ENCODE measurements around the gene NCAM1.

NCAM1 gene

DNA sequence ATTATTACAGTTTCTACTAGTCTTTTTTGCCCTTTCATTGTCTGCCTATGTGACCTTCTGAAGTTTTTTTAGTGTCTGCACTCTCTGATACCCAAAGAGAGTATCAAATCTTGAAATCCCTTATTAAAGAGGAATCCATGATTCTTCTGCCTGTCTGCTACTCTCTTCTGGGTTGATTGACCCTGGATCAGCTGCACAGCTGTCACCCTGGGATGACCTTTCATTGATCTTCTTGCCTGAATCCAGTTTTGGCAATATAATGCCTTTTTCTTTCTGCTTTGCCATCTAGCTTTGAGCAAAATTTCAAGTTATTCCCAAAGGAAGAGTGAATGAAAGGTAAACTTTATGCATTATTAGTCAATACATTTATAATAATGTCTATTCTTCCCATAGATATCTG is 32.6 kb downstream of the NCAM1 start:
- Histone ChIP-seq H3K4me3 (ENCODE audit: low read length) (no peak overlapping the region), H3K27me3 (ENCODE audit: control insufficient read depth, insufficient read depth, low read length) (no peaks in the 10 kb centered on the region), H3K27ac (ENCODE audit: low read length) (no peak overlapping the region), H3K9me3 (ENCODE audit: control insufficient read depth, insufficient read depth, low read length) (no peaks in the 10 kb centered on the region), H3K36me3 (ENCODE audit: control insufficient read depth, insufficient read depth, low read length) (no peaks in the 10 kb centered on the region), H3K4me1 (ENCODE audit: control insufficient read depth, insufficient read depth, low read length) (no peaks in the 10 kb centered on the region)
- DNase-seq (ENCODE audit: low read depth, low spot score), result no peak

DNA sequence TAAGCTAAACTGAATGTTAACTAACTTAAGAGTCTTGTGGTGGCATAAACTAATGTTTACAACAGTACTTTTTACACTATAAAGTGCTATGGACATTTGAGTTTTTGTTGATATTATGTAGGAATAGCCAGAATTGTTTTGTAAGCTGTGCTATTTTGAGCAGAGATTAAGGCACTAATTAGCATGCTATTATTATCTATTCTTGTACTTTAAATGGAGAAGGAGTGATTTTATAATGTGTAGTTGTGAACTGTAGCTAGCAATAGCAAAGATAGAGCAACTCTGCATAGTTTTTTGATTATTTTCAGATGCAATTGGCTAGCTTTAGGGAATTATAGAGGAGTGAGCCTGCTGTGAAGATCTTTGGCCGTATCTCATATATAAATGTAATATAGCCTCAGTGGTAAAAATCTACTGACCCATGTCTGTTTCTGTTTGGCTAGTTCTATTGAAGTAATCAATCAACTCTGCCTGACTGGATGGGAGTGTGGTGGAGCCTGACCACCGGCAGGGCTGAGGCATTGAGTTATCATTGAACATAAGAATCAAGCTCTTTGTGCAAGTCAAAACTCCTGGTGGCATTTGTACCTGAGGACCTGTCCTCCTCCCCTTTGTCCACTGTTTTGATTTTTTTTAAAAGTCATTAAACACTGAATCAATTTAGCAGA is 34.3 kb downstream of the NCAM1 start:
- no peaks in the 10 kb centered on the region for H3K4me1 ChIP-seq (ENCODE audit: control insufficient read depth, insufficient read depth, low read length)

DNA sequence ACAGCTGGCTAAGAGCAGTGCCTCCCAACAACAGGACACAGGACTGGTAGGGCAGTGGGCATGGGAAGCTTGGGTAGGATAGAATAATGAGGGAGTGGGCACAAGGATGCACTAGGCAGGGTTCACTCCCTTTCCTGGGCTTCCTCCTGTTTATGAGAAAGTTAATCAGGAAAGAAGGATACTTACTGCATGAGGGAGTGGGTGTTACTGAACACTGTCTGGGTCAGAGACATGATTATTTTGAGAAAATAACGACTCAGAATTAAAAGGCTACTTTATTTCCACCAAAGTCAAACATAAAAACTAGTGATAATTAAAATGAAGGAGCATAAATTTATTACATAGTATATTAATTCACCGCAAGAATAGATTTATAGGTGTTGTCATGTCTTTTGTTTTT is 35.8 kb downstream of the NCAM1 start:
- H3K36me3 ChIP-seq (ENCODE audit: control insufficient read depth, insufficient read depth, low read length), result no peaks in the 10 kb centered on the region
- no peak overlapping the region for H3K27ac ChIP-seq (ENCODE audit: low read length)
- no peak overlapping the region for H3K4me3 ChIP-seq (ENCODE audit: low read length)
- no CpG with 5 or more reads among the region's 2 CpGs for WGBS (ENCODE audit: insufficient coverage, insufficient read length)
- no peak for DNase-seq (ENCODE audit: low read depth, low spot score)
- no peaks in the 10 kb centered on the region for H3K9me3 ChIP-seq (ENCODE audit: control insufficient read depth, insufficient read depth, low read length)
- no peaks in the 10 kb centered on the region for H3K4me1 ChIP-seq (ENCODE audit: control insufficient read depth, insufficient read depth, low read length)
- H3K27me3 ChIP-seq (ENCODE audit: control insufficient read depth, insufficient read depth, low read length), result no peaks in the 10 kb centered on the region

More for the DNA sequence above, 34.3 kb downstream of the NCAM1 start:
- no peaks in the 10 kb centered on the region for H3K9me3 ChIP-seq (ENCODE audit: control insufficient read depth, insufficient read depth, low read length)
- no CpG with 5 or more reads among the region's 2 CpGs for WGBS (ENCODE audit: insufficient coverage, insufficient read length)
- H3K4me3 ChIP-seq (ENCODE audit: low read length), result no peak overlapping the region
- no peaks in the 10 kb centered on the region for H3K36me3 ChIP-seq (ENCODE audit: control insufficient read depth, insufficient read depth, low read length)
- DNase-seq (ENCODE audit: low read depth, low spot score), result no peak
- H3K27ac ChIP-seq (ENCODE audit: low read length), result no peak overlapping the region
- H3K27me3 ChIP-seq (ENCODE audit: control insufficient read depth, insufficient read depth, low read length), result no peaks in the 10 kb centered on the region

DNA sequence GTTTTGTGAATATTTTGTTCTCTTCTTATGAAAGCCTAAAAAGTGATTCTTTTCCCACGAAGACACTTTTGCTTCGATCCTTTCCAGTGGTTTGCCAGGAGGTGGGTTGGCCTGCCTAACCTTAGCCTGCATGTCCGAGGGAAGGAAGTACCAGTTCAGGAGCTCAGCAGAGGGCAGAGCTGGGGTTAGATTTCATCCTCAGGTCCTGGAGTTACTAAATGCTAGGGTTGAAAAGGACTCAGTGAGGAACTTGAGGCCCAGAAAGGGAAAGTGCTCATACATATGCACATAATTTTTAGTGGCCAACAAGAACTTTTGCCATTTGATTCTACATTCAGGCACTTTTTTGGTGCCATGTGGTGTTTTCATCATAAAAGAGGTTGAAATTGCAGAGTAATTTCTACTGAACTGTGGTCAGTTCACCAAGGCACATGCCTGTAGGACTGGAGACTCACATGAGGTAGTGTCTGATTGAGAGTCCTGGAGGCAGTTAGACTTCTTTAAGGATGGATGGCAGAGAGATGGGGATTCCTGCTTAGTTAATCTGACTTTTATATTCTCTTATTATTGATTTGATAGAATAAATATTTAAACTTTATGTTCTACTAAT is 36.7 kb downstream of the NCAM1 start:
- Histone ChIP-seq H3K36me3 (ENCODE audit: control insufficient read depth, insufficient read depth, low read length) (no peaks in the 10 kb centered on the region), H3K4me1 (ENCODE audit: control insufficient read depth, insufficient read depth, low read length) (no peaks in the 10 kb centered on the region), H3K9me3 (ENCODE audit: control insufficient read depth, insufficient read depth, low read length) (no peaks in the 10 kb centered on the region), H3K27ac (ENCODE audit: low read length) (no peak overlapping the region), H3K4me3 (ENCODE audit: low read length) (no peak overlapping the region), H3K27me3 (ENCODE audit: control insufficient read depth, insufficient read depth, low read length) (no peaks in the 10 kb centered on the region)
- no peak for DNase-seq (ENCODE audit: low read depth, low spot score)
- no CpG with 5 or more reads among the region's 3 CpGs for WGBS (ENCODE audit: insufficient coverage, insufficient read length)

DNA sequence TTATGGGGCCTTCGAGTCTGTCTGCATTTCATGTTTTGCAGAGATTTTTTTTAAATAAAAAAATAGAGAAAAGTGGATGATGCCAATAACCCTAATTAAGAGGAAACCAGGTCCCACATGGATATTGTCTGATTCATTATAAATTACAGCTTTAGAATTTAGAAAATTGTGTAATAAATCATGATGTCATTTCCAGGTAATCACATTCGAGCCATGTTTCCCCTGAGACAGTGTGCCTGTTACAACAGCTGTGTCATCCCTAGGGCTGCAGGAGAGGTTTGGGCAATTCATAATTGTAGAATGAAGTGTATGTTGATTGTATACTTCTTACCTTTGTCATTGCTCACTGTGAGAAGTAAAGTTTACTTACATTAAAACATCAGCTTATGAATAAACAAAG is 38.3 kb downstream of the NCAM1 start:
- H3K27ac ChIP-seq (ENCODE audit: low read length), result no peak overlapping the region
- no CpG with 5 or more reads among the region's 2 CpGs for WGBS (ENCODE audit: insufficient coverage, insufficient read length)
- DNase-seq (ENCODE audit: low read depth, low spot score), result no peak

DNA sequence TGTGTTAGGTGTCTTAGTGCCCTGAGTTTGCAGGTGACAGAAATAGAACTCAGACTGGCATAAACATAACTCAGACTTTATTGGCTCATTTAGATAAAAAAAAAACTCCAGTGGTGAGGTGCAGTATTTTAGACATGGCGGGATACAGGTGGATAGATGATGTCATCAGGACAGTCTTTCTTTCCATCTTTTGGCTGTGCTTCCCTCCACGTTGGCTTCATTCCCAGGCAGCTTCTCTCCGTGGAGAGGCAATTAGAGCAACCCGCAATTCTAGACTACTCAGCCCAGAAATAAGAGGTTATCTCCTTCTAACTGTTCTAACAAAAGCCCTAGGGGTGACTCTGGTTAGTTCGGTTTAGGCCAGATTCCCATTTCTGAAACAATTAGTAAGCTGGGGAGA is 40.5 kb downstream of the NCAM1 start:
- no peak for DNase-seq (ENCODE audit: low read depth, low spot score)
- Histone ChIP-seq H3K27ac (ENCODE audit: low read length) (no peak overlapping the region), H3K4me1 (ENCODE audit: control insufficient read depth, insufficient read depth, low read length) (no peaks in the 10 kb centered on the region), H3K9me3 (ENCODE audit: control insufficient read depth, insufficient read depth, low read length) (no peaks in the 10 kb centered on the region), H3K36me3 (ENCODE audit: control insufficient read depth, insufficient read depth, low read length) (no peaks in the 10 kb centered on the region), H3K27me3 (ENCODE audit: control insufficient read depth, insufficient read depth, low read length) (no peaks in the 10 kb centered on the region), H3K4me3 (ENCODE audit: low read length) (no peak overlapping the region)
- no CpG with 5 or more reads among the region's 5 CpGs for WGBS (ENCODE audit: insufficient coverage, insufficient read length)

More for the DNA sequence above, 38.3 kb downstream of the NCAM1 start:
- Histone ChIP-seq H3K36me3 (ENCODE audit: control insufficient read depth, insufficient read depth, low read length) (no peaks in the 10 kb centered on the region), H3K4me1 (ENCODE audit: control insufficient read depth, insufficient read depth, low read length) (no peaks in the 10 kb centered on the region), H3K27me3 (ENCODE audit: control insufficient read depth, insufficient read depth, low read length) (no peaks in the 10 kb centered on the region), H3K4me3 (ENCODE audit: low read length) (no peak overlapping the region), H3K9me3 (ENCODE audit: control insufficient read depth, insufficient read depth, low read length) (no peaks in the 10 kb centered on the region)

DNA sequence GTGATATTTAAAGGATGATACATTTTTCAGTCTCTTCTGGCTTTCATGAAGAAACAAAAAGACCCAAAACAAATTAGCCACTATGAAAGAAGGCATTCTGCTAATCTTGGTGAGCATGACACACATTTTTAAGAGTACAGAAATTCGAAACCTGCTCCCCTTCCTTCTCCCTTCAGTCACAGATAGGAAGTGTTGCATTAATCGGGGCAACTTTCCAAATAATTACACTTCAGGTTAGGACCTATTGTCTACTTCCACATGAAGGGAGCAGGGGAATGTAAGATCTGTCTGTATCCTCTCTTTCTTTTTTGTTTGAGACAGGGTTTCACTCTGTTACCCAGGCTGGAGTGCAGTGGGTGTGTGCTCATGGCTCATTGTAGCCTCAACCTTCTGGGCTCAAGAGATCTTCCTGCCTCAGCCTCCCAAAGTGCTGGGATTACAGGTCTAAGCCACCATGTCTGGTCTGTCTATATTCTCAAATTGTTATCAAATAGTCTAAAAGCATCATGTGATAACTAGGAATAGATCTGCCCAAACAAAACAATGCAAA is 45.8 kb downstream of the NCAM1 start:
- WGBS (ENCODE audit: insufficient coverage, insufficient read length), result no CpG with 5 or more reads among the region's 2 CpGs
- H3K4me3 ChIP-seq (ENCODE audit: low read length), result no peak overlapping the region
- no peaks in the 10 kb centered on the region for H3K9me3 ChIP-seq (ENCODE audit: control insufficient read depth, insufficient read depth, low read length)
- no peaks in the 10 kb centered on the region for H3K36me3 ChIP-seq (ENCODE audit: control insufficient read depth, insufficient read depth, low read length)
- no peaks in the 10 kb centered on the region for H3K4me1 ChIP-seq (ENCODE audit: control insufficient read depth, insufficient read depth, low read length)
- no peak for DNase-seq (ENCODE audit: low read depth, low spot score)
- H3K27ac ChIP-seq (ENCODE audit: low read length), result no peak overlapping the region
- H3K27me3 ChIP-seq (ENCODE audit: control insufficient read depth, insufficient read depth, low read length), result no peaks in the 10 kb centered on the region

DNA sequence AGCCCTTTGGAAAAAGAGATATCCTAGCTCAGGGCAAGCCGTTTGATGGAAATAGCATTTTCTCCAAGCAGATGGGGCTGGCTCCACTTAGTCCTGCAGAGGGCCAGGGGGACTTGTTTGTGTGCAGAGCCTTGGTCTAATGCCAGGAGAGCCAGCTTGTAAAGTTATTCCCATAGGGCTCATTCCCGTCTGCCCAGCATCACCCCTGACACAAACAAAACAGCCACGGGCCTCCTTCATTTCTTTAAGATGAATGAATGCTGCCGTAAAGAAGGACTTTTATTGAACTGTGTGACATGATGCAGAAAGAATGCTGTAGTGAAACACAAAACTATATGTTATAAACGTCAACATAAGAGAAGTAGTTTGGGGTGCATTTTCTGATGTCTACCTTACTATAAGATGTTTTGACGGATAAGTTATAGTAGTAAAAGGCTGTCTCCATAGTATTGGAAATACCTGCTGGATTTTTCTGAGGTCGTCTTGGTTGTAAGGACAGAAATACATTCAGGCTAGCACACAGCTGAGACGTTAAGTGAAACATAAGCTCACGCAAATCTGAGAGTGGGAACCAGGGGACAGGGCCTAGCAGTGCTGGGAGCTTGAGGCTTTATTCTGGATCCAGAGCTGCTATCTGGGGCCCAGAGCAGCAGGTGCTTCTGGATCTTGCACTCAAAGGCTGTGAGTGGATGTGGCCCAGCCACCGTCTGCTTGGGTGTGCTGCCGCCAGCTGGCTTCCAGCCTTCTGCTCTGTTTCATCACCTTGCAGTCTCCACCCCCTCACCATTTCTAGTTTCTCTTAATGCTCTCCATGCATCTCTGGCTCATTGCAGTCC is 53.3 kb downstream of the NCAM1 start:
- Histone ChIP-seq H3K27me3 (ENCODE audit: control insufficient read depth, insufficient read depth, low read length) (no peaks in the 10 kb centered on the region), H3K4me1 (ENCODE audit: control insufficient read depth, insufficient read depth, low read length) (no peaks in the 10 kb centered on the region), H3K4me3 (ENCODE audit: low read length) (no peak overlapping the region), H3K36me3 (ENCODE audit: control insufficient read depth, insufficient read depth, low read length) (no peaks in the 10 kb centered on the region), H3K27ac (ENCODE audit: low read length) (no peak overlapping the region), H3K9me3 (ENCODE audit: control insufficient read depth, insufficient read depth, low read length) (no peaks in the 10 kb centered on the region)
- no peak for DNase-seq (ENCODE audit: low read depth, low spot score)
- WGBS (ENCODE audit: insufficient coverage, insufficient read length), result no CpG with 5 or more reads among the region's 11 CpGs

DNA sequence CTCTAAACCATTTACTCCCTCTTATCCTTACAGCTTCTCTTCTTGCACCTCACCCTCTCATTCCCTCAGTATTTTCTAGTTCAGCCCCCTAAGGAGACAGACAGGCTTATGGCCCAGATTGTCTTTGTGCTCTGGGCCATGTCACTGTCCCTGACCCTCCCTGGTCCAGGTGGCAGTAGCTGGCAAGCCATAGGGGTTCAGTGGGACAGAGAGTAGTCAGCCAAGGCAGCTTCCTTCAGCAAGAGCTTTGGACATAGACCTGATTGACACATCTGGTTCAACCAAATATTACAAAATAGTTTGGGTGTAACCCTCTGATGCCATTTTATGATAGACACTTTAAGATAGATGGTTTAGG is 53.9 kb downstream of the NCAM1 start:
- Histone ChIP-seq H3K9me3 (ENCODE audit: control insufficient read depth, insufficient read depth, low read length) (no peaks in the 10 kb centered on the region), H3K27ac (ENCODE audit: low read length) (no peak overlapping the region), H3K4me1 (ENCODE audit: control insufficient read depth, insufficient read depth, low read length) (no peaks in the 10 kb centered on the region), H3K4me3 (ENCODE audit: low read length) (no peak overlapping the region), H3K27me3 (ENCODE audit: control insufficient read depth, insufficient read depth, low read length) (no peaks in the 10 kb centered on the region), H3K36me3 (ENCODE audit: control insufficient read depth, insufficient read depth, low read length) (no peaks in the 10 kb centered on the region)
- DNase-seq (ENCODE audit: low read depth, low spot score), result no peak

DNA sequence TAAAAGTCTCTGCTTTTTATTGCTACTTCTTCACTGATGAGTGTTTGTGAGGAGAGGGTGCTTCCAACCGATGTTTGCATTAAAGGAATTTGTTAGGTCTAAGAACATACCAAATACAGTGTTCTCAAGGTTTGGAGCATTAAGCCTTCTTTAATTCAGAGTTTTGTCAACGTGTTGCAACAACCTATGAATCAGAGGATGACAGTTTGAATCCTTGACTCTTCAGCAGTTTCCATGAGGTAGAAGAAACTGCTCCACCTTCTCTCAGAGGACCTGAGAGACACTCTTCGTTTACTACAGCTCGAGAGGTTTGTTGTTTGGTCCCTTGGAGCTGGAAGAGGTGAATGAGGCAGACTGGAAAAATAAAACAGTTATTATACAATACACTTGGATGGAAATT is 55.7 kb downstream of the NCAM1 start:
- DNase-seq (ENCODE audit: low read depth, low spot score), result no peak
- no peak overlapping the region for H3K4me3 ChIP-seq (ENCODE audit: low read length)
- H3K36me3 ChIP-seq (ENCODE audit: control insufficient read depth, insufficient read depth, low read length), result no peaks in the 10 kb centered on the region
- H3K4me1 ChIP-seq (ENCODE audit: control insufficient read depth, insufficient read depth, low read length), result no peaks in the 10 kb centered on the region
- H3K27me3 ChIP-seq (ENCODE audit: control insufficient read depth, insufficient read depth, low read length), result no peaks in the 10 kb centered on the region
- H3K9me3 ChIP-seq (ENCODE audit: control insufficient read depth, insufficient read depth, low read length), result no peaks in the 10 kb centered on the region
- WGBS (ENCODE audit: insufficient coverage, insufficient read length), result no CpG with 5 or more reads among the region's 4 CpGs
- no peak overlapping the region for H3K27ac ChIP-seq (ENCODE audit: low read length)

All from iPS DF 6.9 (cell line).